GM19043 (cell line): ENCODE data around the gene CIROP.

ENCODE experiments used
- ATAC-seq: cut with Tn5 transposase; IDR thresholded peaks from one replicate; pipeline ENCODE4 v1.9.1; 2021; ENCODE audit warnings: low read depth; ENCODE audit not compliant: unreplicated experiment

CIROP gene

GRCh38 chr14:23104591-23105347 is at the start of gene CIROP:
Gene CIROP, minus strand, starts transcription at chr14:23104989. Its CDS starts 69 bp downstream, at chr14:23104920.
- ATAC-seq, result no peak

- no peak for ATAC-seq
These were observed 49.3 kb upstream of the CIROP start for GRCh38 chr14:23153851-23154796.

- no peak for ATAC-seq
These were observed 46.6 kb upstream of the CIROP start for GRCh38 chr14:23151342-23151741.

GRCh38 chr14:23149745-23150144 is 45.0 kb upstream of the CIROP start:
- no peak for ATAC-seq

- ATAC-seq, result no peak
These were observed 43.9 kb upstream of the CIROP start for GRCh38 chr14:23148591-23149249.

GRCh38 chr14:23147676-23148075 is 42.9 kb upstream of the CIROP start:
- ATAC-seq, result no peak

- ATAC-seq, result no peak
These were observed 42.2 kb upstream of the CIROP start for GRCh38 chr14:23146980-23147379.

GRCh38 chr14:23146351-23146910 is 41.6 kb upstream of the CIROP start:
- ATAC-seq, result no peak

GRCh38 chr14:23145794-23146350 is 41.1 kb upstream of the CIROP start:
- ATAC-seq, result no peak

- ATAC-seq, result no peak
These were observed 39.1 kb upstream of the CIROP start for GRCh38 chr14:23143911-23144310.

GRCh38 chr14:23142826-23143225 is 38.0 kb upstream of the CIROP start:
- no peak for ATAC-seq

- no peak for ATAC-seq
These were observed 37.1 kb upstream of the CIROP start for GRCh38 chr14:23141706-23142444.

- no peak for ATAC-seq
These were observed 35.6 kb upstream of the CIROP start for GRCh38 chr14:23140371-23140770.

GRCh38 chr14:23139874-23140273 is 35.1 kb upstream of the CIROP start:
- ATAC-seq, result no peak

- ATAC-seq, result no peak
These were observed 33.2 kb upstream of the CIROP start for GRCh38 chr14:23137813-23138535.

GRCh38 chr14:23137192-23137812 is 32.5 kb upstream of the CIROP start:
- ATAC-seq, result no peak

- ATAC-seq, result no peak
These were observed 31.9 kb upstream of the CIROP start for GRCh38 chr14:23136566-23137133.

- no peak for ATAC-seq
These were observed 28.2 kb upstream of the CIROP start for GRCh38 chr14:23132970-23133369.
